Fibroblast of skin of scalp (primary cell): Measurements from ENCODE around the gene OPRD1.
"Not testable (repeated sequence)": the region's sequence is repeated elsewhere in the genome, so short reads cannot be mapped to it uniquely, and the experiment has no call there.

ENCODE experiments used
- DNase-seq: peaks from one replicate; pipeline ENCODE4 v3.0.0-alpha.2; 2013

OPRD1 gene

GRCh38 chr1:28801461-28801860 is 10.5 kb upstream of the OPRD1 start:
- no peak for DNase-seq

GRCh38 chr1:28803051-28803450 is 8.9 kb upstream of the OPRD1 start:
- DNase-seq, result peak; percentile 54

- no peak for DNase-seq
Observed at GRCh38 chr1:28803662-28804061, 8.3 kb upstream of the OPRD1 start.

GRCh38 chr1:28804071-28804470 is 7.9 kb upstream of the OPRD1 start:
- DNase-seq, result no peak

- DNase-seq, result no peak
Observed at GRCh38 chr1:28807046-28807445, 4.9 kb upstream of the OPRD1 start.

GRCh38 chr1:28807986-28808385 is 4.0 kb upstream of the OPRD1 start:
- DNase-seq, result no peak

GRCh38 chr1:28811369-28811765 is 603 bp upstream of the OPRD1 start:
- DNase-seq, result no peak

GRCh38 chr1:28812669-28813468 is 899 bp downstream of the OPRD1 start:
- DNase-seq, result no peak

GRCh38 chr1:28813931-28814465 is 2.0 kb downstream of the OPRD1 start:
- no peak for DNase-seq

GRCh38 chr1:28815533-28816185 is 3.7 kb downstream of the OPRD1 start:
- DNase-seq, result no peak

- no peak for DNase-seq
Observed at GRCh38 chr1:28817133-28817532, 5.2 kb downstream of the OPRD1 start.

GRCh38 chr1:28819020-28819419 is 7.0 kb downstream of the OPRD1 start:
- DNase-seq, result no peak

GRCh38 chr1:28822799-28823198 is 10.8 kb downstream of the OPRD1 start:
- DNase-seq, result no peak

- not testable (repeated sequence) for DNase-seq
Observed at GRCh38 chr1:28824061-28824460, 12.1 kb downstream of the OPRD1 start.

GRCh38 chr1:28828227-28828858 is 16.4 kb downstream of the OPRD1 start:
- DNase-seq, result peak; percentile 6

- DNase-seq, result no peak
Observed at GRCh38 chr1:28830814-28831213, 18.8 kb downstream of the OPRD1 start.

- no peak for DNase-seq
Observed at GRCh38 chr1:28832966-28833365, 21.0 kb downstream of the OPRD1 start.

GRCh38 chr1:28833381-28833780 is 21.4 kb downstream of the OPRD1 start:
- DNase-seq, result no peak

- no peak for DNase-seq
Observed at GRCh38 chr1:28835237-28835650, 23.3 kb downstream of the OPRD1 start.

GRCh38 chr1:28836421-28836956 is 24.5 kb downstream of the OPRD1 start:
- no peak for DNase-seq

GRCh38 chr1:28840928-28841544 is 29.1 kb downstream of the OPRD1 start:
- DNase-seq, result no peak

GRCh38 chr1:28845786-28846543 is 34.0 kb downstream of the OPRD1 start:
- DNase-seq, result no peak
